Middle frontal gyrus (tissue), 1 donor: ENCODE measurements around the gene ZSCAN1.
A peak's percentile ranks its signal among the peaks of the same experiment; 100 is the strongest.

Experiments used
- DNase-seq: peaks from one replicate; pipeline ENCODE4 v3.0.0-alpha.2; 2015; ENCODE audit warnings: low spot score; ENCODE audit errors: extremely low spot score

ZSCAN1 gene

GRCh38 chr19:58083021-58083420 lies 49.2 kb downstream of the ZSCAN1 start:
- no peak for DNase-seq

DNA sequence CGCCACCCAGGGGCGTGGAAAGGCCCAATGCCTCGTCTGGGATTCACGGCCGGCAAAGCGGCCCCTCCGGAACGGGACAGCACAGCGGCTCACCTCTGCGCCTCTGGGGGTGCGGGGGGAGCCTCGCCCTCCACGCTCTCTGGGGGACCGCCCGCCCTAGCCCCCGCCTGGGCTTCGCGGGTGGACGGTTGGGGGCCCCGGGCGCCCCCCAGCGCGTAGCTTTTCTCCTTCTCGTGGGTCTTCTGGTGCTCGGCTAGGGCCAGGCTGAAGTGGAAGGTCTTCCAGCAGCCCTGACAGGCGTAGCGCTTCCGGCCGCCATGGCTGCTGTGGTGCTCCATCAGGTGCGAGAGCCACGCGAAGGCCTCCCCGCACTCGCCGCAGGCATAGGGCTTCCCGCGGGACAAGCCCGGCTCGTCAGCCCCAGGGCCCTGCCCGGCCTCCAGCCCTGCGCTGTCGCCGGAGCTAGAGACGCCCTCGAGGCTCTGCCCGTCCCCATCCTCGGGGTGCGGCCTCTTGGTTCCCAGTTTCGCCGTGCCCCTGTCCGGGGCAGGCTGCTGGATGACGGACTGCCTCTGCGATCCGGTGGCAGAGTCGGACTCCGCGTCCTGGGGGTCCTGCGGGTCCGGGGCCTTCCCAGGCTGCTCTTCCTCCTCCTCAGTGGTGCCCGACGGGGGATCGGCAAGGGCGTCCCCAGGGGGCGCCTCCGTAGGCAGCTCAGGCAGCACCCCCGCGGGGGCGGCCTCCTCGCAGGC lies 50.9 kb downstream of the ZSCAN1 start:
- DNase-seq: no peak

GRCh38 chr19:58085348-58085875 lies 51.6 kb downstream of the ZSCAN1 start:
- DNase-seq: no peak

GRCh38 chr19:58086825-58087710 lies 53.2 kb downstream of the ZSCAN1 start:
- no peak for DNase-seq

GRCh38 chr19:58088521-58089052 lies 54.8 kb downstream of the ZSCAN1 start:
- DNase-seq: no peak

DNA sequence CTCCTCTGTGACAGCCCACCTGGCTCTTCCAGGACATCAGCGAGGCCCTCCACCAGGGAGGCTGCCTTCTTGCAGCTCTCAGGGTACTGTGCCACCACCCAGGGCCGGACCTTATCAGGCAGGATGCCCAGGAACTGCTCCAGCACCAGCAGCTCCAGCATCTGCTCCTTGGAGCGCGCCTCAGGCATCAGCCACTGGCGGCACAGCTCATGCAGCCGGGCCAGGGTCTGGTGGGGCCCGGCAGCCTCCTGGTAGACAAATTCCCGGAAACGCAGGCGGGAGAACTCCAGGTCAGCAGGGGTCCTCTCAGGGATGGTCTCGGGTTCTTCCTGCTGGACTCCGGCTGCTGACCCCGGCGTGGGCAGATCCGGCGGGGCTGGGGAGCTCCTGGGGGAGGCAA lies 56.0 kb downstream of the ZSCAN1 start:
- DNase-seq: no peak

DNA sequence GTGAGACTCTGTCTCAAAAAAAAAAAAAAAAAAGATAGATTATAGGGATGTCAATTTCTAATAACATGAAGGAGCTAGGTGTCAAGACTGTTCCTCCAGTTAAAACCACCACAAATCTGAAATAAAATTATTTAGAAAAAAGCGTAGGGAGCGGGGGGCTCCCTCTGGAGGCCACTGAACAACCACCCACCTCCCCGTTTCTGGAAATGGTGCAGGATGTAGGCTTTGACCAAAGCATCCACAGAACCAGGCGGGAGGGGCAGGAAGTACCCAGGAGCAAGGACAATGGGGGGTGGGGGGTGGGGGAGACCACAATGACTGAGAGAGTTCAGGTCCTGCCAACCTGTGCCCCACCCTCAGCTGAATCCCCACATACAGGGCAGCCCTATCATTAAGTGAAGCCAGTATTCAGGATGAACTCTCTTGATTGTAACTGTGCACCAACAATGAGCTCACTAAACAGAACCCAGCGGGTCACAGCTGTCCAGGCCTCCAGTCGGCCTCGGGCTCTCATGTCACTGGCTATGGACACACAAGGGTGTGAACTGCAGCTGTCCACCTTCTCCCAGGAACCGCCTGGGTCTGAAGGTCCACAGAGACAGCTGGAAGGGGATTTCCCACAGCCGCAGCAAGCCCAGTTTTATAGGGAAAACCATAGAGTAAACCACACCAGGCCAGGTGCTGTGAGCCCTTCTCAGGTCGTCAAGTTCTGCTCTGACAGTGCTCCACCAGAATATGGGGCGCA lies 57.6 kb downstream of the ZSCAN1 start:
- DNase-seq: no peak

DNA sequence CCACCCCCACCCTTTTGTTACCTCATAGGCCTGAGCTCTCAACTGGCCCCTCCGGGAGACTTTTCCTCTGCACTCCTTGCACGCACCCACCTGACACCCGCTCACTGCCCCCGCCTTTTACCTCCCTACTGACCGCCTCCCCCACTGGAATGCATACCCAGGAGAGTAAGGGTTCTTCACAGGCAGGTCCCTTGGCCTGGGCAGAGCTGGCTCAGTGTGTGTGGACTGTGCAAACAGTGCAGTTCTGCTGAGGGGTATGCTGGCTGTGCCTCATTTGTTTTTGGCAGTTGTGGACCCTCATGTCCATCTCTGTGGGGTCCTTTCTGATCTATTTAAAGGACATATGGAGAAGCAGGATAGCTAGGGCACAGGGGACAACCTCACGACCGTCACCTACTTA lies 59.2 kb downstream of the ZSCAN1 start:
- no peak for DNase-seq

- DNase-seq: no peak
Measured at GRCh38 chr19:58095328-58095727, 61.5 kb downstream of the ZSCAN1 start.

GRCh38 chr19:58096884-58097283 lies 63.1 kb downstream of the ZSCAN1 start:
- DNase-seq: no peak

GRCh38 chr19:58097349-58097748 lies 63.5 kb downstream of the ZSCAN1 start:
- DNase-seq: no peak

GRCh38 chr19:58097781-58098681 lies 64.2 kb downstream of the ZSCAN1 start, which contains the start of gene ZSCAN18:
Gene ZSCAN18, minus strand, starts transcription at chr19:58098231. Its CDS starts 7,964 bp downstream, at chr19:58090267.
- peak; percentile 97 for DNase-seq

- no peak for DNase-seq
Measured at GRCh38 chr19:58098682-58098998, 64.8 kb downstream of the ZSCAN1 start.
